Measurements from ENCODE around the gene DPH6. TPM values are rescaled to one million over a fixed set of nuclear protein-coding genes. Genes with fewer than 3 reads are reported as not detected.

Gene DPH6
- total RNA-seq, 2 donors from 2014 or later, result 14.8 to 15.3 TPM

DNA sequence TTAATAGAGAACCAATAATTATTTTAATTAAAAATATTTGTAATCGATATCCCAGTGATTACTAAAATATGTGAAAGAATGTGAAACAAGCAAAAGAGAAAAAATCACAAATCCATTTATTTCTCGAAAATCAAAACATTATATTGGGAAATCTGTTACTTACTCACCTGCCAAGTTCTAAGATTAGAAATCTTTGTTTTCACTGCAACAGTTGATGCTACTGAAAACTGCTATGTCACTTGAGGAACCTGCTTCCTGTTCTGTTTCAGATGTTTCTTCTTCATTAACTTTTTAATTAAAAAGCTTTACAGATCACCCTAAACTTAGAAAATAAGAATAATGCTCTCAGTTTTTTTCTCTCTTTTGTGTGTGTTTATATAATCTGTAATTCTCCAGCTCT, 13.7 kb upstream of the DPH6 start:
- Histone ChIP-seq H3K4me1 (no peaks in the 10 kb centered on the region), H3K9me3 (no peaks in the 10 kb centered on the region), H3K36me3 (no peaks in the 10 kb centered on the region), H3K9ac (ENCODE audit: low read depth in 2 of 2, low read length in 2 of 2) (no peak overlapping the region), H3K27ac (no peak overlapping the region), H3K27me3 (no peaks in the 10 kb centered on the region), H3K4me3 (no peak overlapping the region)
- intact Hi-C loops (cut with DNase I), result no loop called here
- TF ChIP-seq, protein P1, sequence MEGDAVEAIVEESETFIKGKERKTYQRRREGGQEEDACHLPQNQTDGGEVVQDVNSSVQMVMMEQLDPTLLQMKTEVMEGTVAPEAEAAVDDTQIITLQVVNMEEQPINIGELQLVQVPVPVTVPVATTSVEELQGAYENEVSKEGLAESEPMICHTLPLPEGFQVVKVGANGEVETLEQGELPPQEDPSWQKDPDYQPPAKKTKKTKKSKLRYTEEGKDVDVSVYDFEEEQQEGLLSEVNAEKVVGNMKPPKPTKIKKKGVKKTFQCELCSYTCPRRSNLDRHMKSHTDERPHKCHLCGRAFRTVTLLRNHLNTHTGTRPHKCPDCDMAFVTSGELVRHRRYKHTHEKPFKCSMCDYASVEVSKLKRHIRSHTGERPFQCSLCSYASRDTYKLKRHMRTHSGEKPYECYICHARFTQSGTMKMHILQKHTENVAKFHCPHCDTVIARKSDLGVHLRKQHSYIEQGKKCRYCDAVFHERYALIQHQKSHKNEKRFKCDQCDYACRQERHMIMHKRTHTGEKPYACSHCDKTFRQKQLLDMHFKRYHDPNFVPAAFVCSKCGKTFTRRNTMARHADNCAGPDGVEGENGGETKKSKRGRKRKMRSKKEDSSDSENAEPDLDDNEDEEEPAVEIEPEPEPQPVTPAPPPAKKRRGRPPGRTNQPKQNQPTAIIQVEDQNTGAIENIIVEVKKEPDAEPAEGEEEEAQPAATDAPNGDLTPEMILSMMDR (IDR thresholded peaks at IDR 0.05), result no peak
- no peak for DNase-seq

DNA sequence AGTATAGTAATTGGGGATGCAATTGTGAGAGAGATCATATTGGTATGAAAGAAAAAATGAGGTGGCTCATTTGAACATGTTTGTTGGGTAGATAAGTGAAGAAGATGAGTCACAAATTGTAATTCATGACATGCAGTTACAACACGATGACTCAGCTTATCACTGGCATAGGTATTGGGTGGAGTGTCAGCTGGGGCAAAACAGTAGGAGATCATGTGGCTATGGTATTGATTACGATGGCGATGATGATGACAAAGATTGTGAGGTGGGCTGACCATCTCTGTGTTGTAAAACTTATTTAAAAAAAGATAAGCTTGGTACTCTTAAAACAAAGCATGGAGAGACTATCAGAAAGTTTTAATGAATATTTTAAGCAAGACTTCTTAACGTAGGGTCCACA, 11.6 kb upstream of the DPH6 start:
- no peak overlapping the region for H3K27ac ChIP-seq
- H3K9ac ChIP-seq (ENCODE audit: low read depth in 2 of 2, low read length in 2 of 2), result no peak overlapping the region
- no peaks in the 10 kb centered on the region for H3K36me3 ChIP-seq
- H3K4me1 ChIP-seq, result no peaks in the 10 kb centered on the region
- intact Hi-C loops (cut with DNase I), result no loop called here
- no peaks in the 10 kb centered on the region for H3K27me3 ChIP-seq
- H3K4me3 ChIP-seq, result no peak overlapping the region
- H3K9me3 ChIP-seq, result no peaks in the 10 kb centered on the region
- DNase-seq, result no peak
- TF ChIP-seq, protein P1 (IDR thresholded peaks at IDR 0.05), result no peak

DNA sequence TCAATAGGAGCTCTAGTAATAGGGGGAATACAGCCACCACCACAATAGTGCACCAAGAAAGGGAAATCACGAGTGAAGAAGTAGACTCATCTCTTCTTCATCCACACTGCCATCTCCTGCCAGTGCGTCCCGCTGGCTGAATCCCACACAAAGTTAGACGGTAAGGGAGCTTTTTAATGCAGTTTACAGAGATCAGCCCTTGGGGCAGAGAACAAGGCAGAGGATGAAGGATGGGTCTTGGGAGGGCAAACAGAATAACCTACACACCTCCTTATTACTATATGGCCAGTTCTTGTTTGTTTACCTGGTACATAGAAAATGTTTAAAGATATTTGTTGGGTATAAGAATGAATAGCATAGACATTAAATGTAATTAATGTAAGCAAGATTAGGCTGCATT, 11.0 kb upstream of the DPH6 start:
- H3K36me3 ChIP-seq, result no peaks in the 10 kb centered on the region
- no peak overlapping the region for H3K4me3 ChIP-seq
- H3K27ac ChIP-seq, result no peak overlapping the region
- no peaks in the 10 kb centered on the region for H3K9me3 ChIP-seq
- no peaks in the 10 kb centered on the region for H3K27me3 ChIP-seq
- no peaks in the 10 kb centered on the region for H3K4me1 ChIP-seq
- TF ChIP-seq, protein P1 (IDR thresholded peaks at IDR 0.05), result no peak
- no peak overlapping the region for H3K9ac ChIP-seq (ENCODE audit: low read depth in 2 of 2, low read length in 2 of 2)
- intact Hi-C loops (cut with DNase I), result no loop called here
- no peak for DNase-seq

DNA sequence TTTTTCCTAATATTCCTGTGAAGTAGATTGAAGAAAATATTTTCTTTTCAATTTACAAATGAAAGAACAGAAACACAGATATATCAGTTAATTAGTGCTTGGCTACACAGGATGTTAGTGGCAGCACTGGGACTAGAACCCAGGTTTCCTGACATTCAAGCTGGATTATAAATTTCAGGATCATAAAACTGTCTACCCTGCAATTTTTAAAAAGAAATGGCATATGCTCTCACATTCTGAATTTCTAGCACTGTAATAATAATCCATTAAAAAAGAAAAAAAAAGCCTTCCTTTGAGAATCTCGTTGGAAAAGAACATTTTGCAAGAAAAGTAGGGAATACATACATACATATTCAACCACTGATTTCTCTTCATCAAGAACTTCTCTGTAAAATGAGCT, 9.3 kb upstream of the DPH6 start:
- Histone ChIP-seq H3K4me1 (no peaks in the 10 kb centered on the region), H3K9ac (ENCODE audit: low read depth in 2 of 2, low read length in 2 of 2) (no peak overlapping the region), H3K36me3 (no peaks in the 10 kb centered on the region), H3K4me3 (no peak overlapping the region), H3K27ac (no peak overlapping the region), H3K27me3 (no peaks in the 10 kb centered on the region), H3K9me3 (no peaks in the 10 kb centered on the region)
- DNase-seq, result no peak
- intact Hi-C loops (cut with DNase I), result no loop called here
- TF ChIP-seq, protein P1 (IDR thresholded peaks at IDR 0.05), result no peak

DNA sequence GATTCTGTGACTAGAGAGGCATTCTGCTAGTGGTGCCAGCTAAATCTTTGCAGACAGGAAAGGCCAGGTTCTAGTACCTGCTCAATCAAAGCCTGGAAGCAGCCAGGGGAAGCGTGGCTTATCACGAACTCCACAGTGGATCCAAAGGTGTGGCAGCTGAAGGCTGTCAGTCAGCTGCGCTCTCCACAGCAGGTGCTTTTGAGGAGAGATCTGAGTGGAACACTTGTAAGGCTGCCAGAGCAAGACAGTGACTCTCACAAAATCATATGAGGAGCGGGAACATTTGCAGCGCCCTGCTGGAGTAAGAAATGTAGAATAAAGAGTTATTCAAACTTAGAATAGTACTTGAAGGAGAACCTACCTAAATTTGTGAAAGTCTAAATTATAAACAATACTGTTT, 5.0 kb upstream of the DPH6 start:
- H3K36me3 ChIP-seq, result no peaks in the 10 kb centered on the region
- H3K9ac ChIP-seq (ENCODE audit: low read depth in 2 of 2, low read length in 2 of 2), result no peak overlapping the region
- no peak for DNase-seq
- no peaks in the 10 kb centered on the region for H3K9me3 ChIP-seq
- TF ChIP-seq, protein P1 (IDR thresholded peaks at IDR 0.05), result no peak
- H3K27ac ChIP-seq, result no peak overlapping the region
- no peak overlapping the region for H3K4me3 ChIP-seq
- intact Hi-C loops (cut with DNase I), result no loop called here
- no peaks in the 10 kb centered on the region for H3K27me3 ChIP-seq
- H3K4me1 ChIP-seq, result no peaks in the 10 kb centered on the region

DNA sequence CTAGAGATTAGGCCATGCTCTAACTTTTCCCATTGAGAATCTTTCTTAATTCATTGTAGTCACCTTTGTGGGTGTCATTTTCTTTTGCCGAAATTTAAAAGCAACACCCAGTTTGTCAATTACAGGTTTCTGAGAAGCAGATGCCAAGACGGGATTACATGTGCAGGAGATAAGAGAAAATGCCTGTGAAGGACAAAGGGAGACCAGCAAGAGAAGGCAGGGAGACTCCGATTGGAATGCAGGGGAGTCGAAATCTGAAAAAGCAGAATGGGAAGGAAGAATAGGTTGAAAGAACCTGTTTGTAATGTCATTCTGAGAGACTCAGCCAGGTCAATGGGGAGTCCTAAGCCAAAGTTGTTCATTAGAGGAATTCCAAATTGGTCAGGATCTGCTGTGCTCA, 3.6 kb upstream of the DPH6 start:
- TF ChIP-seq, protein P1 (IDR thresholded peaks at IDR 0.05), result no peak

More for the DNA sequence above, 3.6 kb upstream of the DPH6 start:
- Histone ChIP-seq H3K27me3 (no peaks in the 10 kb centered on the region), H3K4me1 (no peaks in the 10 kb centered on the region), H3K9ac (ENCODE audit: low read depth in 2 of 2, low read length in 2 of 2) (no peak overlapping the region), H3K36me3 (no peaks in the 10 kb centered on the region), H3K9me3 (no peaks in the 10 kb centered on the region), H3K27ac (no peak overlapping the region), H3K4me3 (no peak overlapping the region)
- intact Hi-C loops (cut with DNase I), result loop anchor here (10.0 kb wide), 2 partner anchors 115 to 185 kb away; no protein-coding TSS in a partner anchor
- DNase-seq, result no peak
